Uterus (tissue), 4 donors: ENCODE data around the gene INHBB. TPM values are rescaled to one million over a fixed set of nuclear protein-coding genes. Genes with fewer than 3 reads are reported as not detected.

Experiments used
- DNase-seq, 2 donors: peaks; one replicate each; pipeline ENCODE4 v3.0.0-alpha.2; 2019 to 2020
- H3K27ac ChIP-seq, 2 donors: fragments of 200-600 bp; sonication (generic); 1 replicate in 1 of 2; 2 replicates in 1 of 2; pipeline ENCODE4 v1.5.1; 2016 to 2018
- H3K27me3 ChIP-seq, 2 donors: fragments of 200-600 bp; sonication (generic); one replicate each; pipeline ENCODE4 v1.5.1; 2018 to 2019; ENCODE audit warnings: control low read depth in 1 of 2
- H3K36me3 ChIP-seq, 2 donors: fragments of 200-600 bp; sonication (generic); one replicate each; pipeline ENCODE4 v1.5.1; 2019; ENCODE audit warnings: control low read depth in 1 of 2
- H3K4me1 ChIP-seq, 2 donors: fragments of 200-600 bp; sonication (generic); one replicate each; pipeline ENCODE4 v1.5.1; 2018 to 2019; ENCODE audit warnings: control low read depth in 1 of 2
- H3K4me3 ChIP-seq, 2 donors: fragments of 200-600 bp; sonication (generic); 1 replicate in 1 of 2; 2 replicates in 1 of 2; pipeline ENCODE4 v1.5.1; 2018 to 2019; ENCODE audit warnings: mild to moderate bottlenecking in 1 of 2
- H3K9me3 ChIP-seq, 2 donors: fragments of 200-600 bp; sonication (generic); one replicate each; pipeline ENCODE4 v1.5.1; 2019; ENCODE audit warnings: control low read depth in 1 of 2
- POLR2A ChIP-seq, 2 donors: fragments of 450-650 bp; IDR thresholded peaks; one replicate each; pipeline ENCODE4 v1.6.1; 2016; ENCODE audit warnings: antibody characterized with exemption in 2 of 2, mild to moderate bottlenecking in 1 of 2, moderate library complexity in 1 of 2
- intact Hi-C: fragments of 100-400 bp; cut with DNase I; formaldehyde crosslinking; loops from one replicate; pipeline ENCODE4 v1.15.1; 2023; ENCODE audit warnings: low total_unique reads
- total RNA-seq, 4 donors: library from RNA; depleted of rRNA in 3 of 4; stranded (reverse); fragments of >200 nt in 3 of 4; gene quantifications; one replicate each; pipeline versions ENCODE4 v1.1.0 to v1.2.4, GENCODE V29; 2014 to 2023
- TF ChIP-seq, protein P1 (sequence below), 4 experiments: fragments of 200-600 bp in 2 of 4; fragments of 450-650 bp in 2 of 4; sonication (generic) in 2 of 4; IDR thresholded peaks; one replicate each; pipeline ENCODE4 v1.5.1; 2016 to 2019; ENCODE audit warnings: antibody characterized with exemption in 4 of 4, mild to moderate bottlenecking in 2 of 4, moderate library complexity in 1 of 4
- donor health status: DM: yes; HTN: yes; CAD: no.

Gene INHBB
- total RNA-seq, 4 donors from 2014 or later = 0.35 to 18.1 (median 4.2) TPM

DNA sequence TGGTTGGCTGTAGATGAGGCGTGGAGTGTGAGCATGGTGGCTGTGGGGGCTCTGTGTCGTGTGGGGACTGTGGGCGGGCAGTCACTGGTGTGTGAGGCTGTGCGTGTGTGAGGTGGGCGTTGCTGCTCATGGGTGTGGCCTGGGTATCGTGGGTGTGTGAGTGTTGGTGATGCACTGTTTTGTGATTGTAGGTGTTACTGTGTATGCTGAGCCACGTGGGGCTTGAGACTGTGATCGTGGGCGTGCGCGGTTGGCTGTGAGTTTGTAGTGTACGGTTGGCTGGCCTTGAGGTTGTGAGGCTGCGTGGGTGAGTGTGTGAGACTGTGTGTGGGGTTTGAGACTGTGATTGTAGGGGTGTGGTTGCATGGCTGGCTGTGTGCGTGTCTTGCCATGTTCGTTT, 8.5 kb downstream of the INHBB start:
- no peaks in the 10 kb centered on the region for H3K4me1 ChIP-seq
- H3K9me3 ChIP-seq = no peaks in the 10 kb centered on the region
- no peaks in the 10 kb centered on the region for H3K27me3 ChIP-seq
- no peak for DNase-seq
- H3K27ac ChIP-seq = no peak overlapping the region
- TF ChIP-seq POLR2A (IDR thresholded peaks at IDR 0.05) = no peak
- TF ChIP-seq, protein P1, sequence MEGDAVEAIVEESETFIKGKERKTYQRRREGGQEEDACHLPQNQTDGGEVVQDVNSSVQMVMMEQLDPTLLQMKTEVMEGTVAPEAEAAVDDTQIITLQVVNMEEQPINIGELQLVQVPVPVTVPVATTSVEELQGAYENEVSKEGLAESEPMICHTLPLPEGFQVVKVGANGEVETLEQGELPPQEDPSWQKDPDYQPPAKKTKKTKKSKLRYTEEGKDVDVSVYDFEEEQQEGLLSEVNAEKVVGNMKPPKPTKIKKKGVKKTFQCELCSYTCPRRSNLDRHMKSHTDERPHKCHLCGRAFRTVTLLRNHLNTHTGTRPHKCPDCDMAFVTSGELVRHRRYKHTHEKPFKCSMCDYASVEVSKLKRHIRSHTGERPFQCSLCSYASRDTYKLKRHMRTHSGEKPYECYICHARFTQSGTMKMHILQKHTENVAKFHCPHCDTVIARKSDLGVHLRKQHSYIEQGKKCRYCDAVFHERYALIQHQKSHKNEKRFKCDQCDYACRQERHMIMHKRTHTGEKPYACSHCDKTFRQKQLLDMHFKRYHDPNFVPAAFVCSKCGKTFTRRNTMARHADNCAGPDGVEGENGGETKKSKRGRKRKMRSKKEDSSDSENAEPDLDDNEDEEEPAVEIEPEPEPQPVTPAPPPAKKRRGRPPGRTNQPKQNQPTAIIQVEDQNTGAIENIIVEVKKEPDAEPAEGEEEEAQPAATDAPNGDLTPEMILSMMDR (IDR thresholded peaks at IDR 0.05) = no peak
- no peak overlapping the region for H3K4me3 ChIP-seq
- intact Hi-C loops = no loop called here
- no peaks in the 10 kb centered on the region for H3K36me3 ChIP-seq

DNA sequence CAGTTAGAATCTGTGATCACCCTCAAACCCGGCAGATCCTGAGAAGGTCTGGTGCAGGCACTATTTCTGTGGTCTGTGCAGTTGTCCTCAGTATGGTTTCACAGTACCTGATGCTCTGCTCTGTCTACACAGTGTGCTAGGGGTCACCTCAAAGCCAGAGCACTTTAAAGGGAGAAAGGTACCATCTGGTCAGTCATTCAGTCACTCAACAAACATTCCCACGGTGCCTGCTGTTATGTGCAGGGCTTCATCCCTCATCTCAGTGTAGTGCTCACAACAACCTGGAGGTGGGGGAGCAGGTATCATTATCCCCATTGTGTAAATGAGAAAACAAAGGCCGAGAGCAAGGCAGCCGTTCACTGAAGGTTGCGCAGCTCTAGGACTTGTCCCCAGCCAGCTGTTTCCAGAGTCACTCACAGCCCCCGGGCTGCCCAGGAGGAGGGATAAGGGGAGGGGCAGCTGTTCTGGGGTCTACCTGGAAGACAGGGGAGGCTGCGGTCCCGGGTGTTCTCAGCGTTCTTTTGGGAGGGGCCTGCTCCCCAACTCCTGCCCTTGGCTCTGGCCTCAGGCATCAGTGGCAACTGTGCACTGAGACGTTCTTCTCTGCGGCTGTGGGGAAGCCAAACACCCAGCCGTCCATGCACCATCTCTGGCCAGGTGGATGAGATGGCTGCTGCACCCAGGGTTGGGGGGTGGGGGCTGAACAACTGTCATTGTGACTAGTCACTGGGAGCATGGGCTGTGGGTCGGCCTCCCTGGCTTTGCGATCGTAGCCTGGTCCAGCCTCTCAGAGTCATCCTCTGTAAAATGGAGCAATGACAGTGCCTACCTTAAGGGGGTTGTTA, 9.2 kb downstream of the INHBB start:
- TF ChIP-seq, protein P1 (IDR thresholded peaks at IDR 0.05) = no peak
- no peak for TF ChIP-seq POLR2A (IDR thresholded peaks at IDR 0.05)
- intact Hi-C loops = no loop called here
- DNase-seq = no peak
- Histone ChIP-seq H3K27ac (no peak overlapping the region), H3K27me3 (no peaks in the 10 kb centered on the region), H3K4me3 (no peak overlapping the region), H3K36me3 (no peaks in the 10 kb centered on the region), H3K4me1 (no peaks in the 10 kb centered on the region), H3K9me3 (no peaks in the 10 kb centered on the region)

DNA sequence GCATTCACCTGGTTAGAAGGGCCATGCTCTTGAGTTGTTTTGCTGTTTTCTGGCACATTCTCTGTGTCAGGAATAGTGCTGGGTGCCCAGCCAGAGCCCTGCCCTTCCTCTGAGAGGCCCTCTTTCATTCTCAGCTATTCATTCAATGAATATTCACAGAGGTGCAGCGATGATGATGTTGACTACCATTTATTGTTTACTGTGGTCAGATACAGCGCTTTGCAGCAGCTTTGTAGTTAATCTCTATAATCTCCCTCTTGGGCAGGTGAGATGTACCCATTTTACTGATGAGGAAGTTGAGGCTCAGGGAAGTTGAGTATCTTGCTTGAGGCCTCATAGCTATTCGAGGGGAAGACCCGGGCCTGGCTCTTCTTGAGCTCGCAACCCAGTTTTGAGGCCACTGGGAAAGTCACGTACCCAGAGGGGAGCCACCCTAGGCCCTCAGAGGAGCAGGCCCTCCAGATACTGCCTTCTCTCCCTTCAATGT, 9.9 kb downstream of the INHBB start:
- TF ChIP-seq, protein P1 (IDR thresholded peaks at IDR 0.05) = no peak
- no peak for TF ChIP-seq POLR2A (IDR thresholded peaks at IDR 0.05)

GRCh38 chr2:120357768-120358167, 11.8 kb downstream of the INHBB start:
- TF ChIP-seq, protein P1 (IDR thresholded peaks at IDR 0.05) = no peak
- TF ChIP-seq POLR2A (IDR thresholded peaks at IDR 0.05) = no peak
- no peak overlapping the region for H3K4me3 ChIP-seq
- no peak for DNase-seq
- no peaks in the 10 kb centered on the region for H3K4me1 ChIP-seq
- intact Hi-C loops = no loop called here
- H3K27ac ChIP-seq = no peak overlapping the region
- no peaks in the 10 kb centered on the region for H3K27me3 ChIP-seq
- no peaks in the 10 kb centered on the region for H3K9me3 ChIP-seq
- no peaks in the 10 kb centered on the region for H3K36me3 ChIP-seq

More for the DNA sequence above, 9.9 kb downstream of the INHBB start:
- no peaks in the 10 kb centered on the region for H3K27me3 ChIP-seq
- no peak overlapping the region for H3K27ac ChIP-seq
- DNase-seq = no peak
- intact Hi-C loops = no loop called here
- no peaks in the 10 kb centered on the region for H3K4me1 ChIP-seq
- no peaks in the 10 kb centered on the region for H3K36me3 ChIP-seq
- no peaks in the 10 kb centered on the region for H3K9me3 ChIP-seq
- H3K4me3 ChIP-seq = no peak overlapping the region

GRCh38 chr2:120358734-120359465, 13.0 kb downstream of the INHBB start:
- no peak overlapping the region for H3K27ac ChIP-seq
- H3K4me3 ChIP-seq = no peak overlapping the region
- intact Hi-C loops = no loop called here
- H3K36me3 ChIP-seq = no peaks in the 10 kb centered on the region
- no peaks in the 10 kb centered on the region for H3K9me3 ChIP-seq
- no peaks in the 10 kb centered on the region for H3K4me1 ChIP-seq
- H3K27me3 ChIP-seq = no peaks in the 10 kb centered on the region
- no peak for TF ChIP-seq POLR2A (IDR thresholded peaks at IDR 0.05)
- TF ChIP-seq, protein P1 (IDR thresholded peaks at IDR 0.05) = no peak
- no peak for DNase-seq
